ENCODE data around the gene PTAFR. TPM values are rescaled to one million over a fixed set of nuclear protein-coding genes. Genes with fewer than 3 reads are reported as not detected.

PTAFR gene
- total RNA-seq, 1 experiment from 2014 or later: 2.6 TPM

- no peak for TF ChIP-seq NFYB (CRISPR knock-in tag; conservative IDR thresholded peaks at IDR 0.05; ENCODE audit: low read depth)
- TF ChIP-seq MYBL2 (CRISPR knock-in tag; IDR thresholded peaks at IDR 0.05): no peak
- no peak for TF ChIP-seq HMGA2 (CRISPR knock-in tag; IDR thresholded peaks at IDR 0.05)
- no peak for TF ChIP-seq ATF3 (CRISPR knock-in tag; conservative IDR thresholded peaks at IDR 0.05)
- no peak for TF ChIP-seq HMGXB4 (CRISPR knock-in tag; IDR thresholded peaks at IDR 0.05)
- TF ChIP-seq MLX (CRISPR knock-in tag; IDR thresholded peaks at IDR 0.05): no peak
These were observed 65.3 kb downstream of the PTAFR start (continued) for GRCh38 chr1:28111157-28111556.

GRCh38 chr1:28110555-28110954 lies 65.9 kb downstream of the PTAFR start:
- Mint-ChIP-seq H3K27ac (no peak overlapping the region), H3K9me3 (peaks cover 4% of the 10 kb centered on the region; the same call in 1 of the 2 replicates), H3K27me3 (ENCODE audit: low read depth) (no peaks in the 10 kb centered on the region), H3K36me3 (no peaks in the 10 kb centered on the region), H3K4me3 (no peak overlapping the region), H3K4me1 (no peaks in the 10 kb centered on the region)
- ATAC-seq (no peak), DNase-seq (ENCODE audit: low spot score) (no peak)
- POLR2A ChIA-PET: interaction anchor here (0.5 kb wide), 1 partner anchor 105 kb away, joined by 3 read pairs; no protein-coding TSS in a partner anchor
- CTCF ChIA-PET: interaction anchor here (4.1 kb wide), 1 partner anchor 19 kb away, joined by 30 read pairs; no protein-coding TSS in a partner anchor
- TF ChIP-seq OVOL2 (CRISPR knock-in tag; IDR thresholded peaks at IDR 0.05; ENCODE audit: borderline replicate concordance): no peak
- no peak for TF ChIP-seq GRHL2 (CRISPR knock-in tag; IDR thresholded peaks at IDR 0.05; ENCODE audit: insufficient replicate concordance, severe bottlenecking)
- TF ChIP-seq AFF4 (CRISPR knock-in tag; IDR thresholded peaks at IDR 0.05; ENCODE audit: borderline replicate concordance): no peak
- TF ChIP-seq ZNF138 (CRISPR knock-in tag; conservative IDR thresholded peaks at IDR 0.05): no peak
- no peak for TF ChIP-seq ELF4 (CRISPR knock-in tag; IDR thresholded peaks at IDR 0.05; ENCODE audit: low read depth)
- no peak for TF ChIP-seq FOXP1 (CRISPR knock-in tag; IDR thresholded peaks at IDR 0.05; ENCODE audit: borderline replicate concordance)
- TF ChIP-seq CREB1 (CRISPR knock-in tag; IDR thresholded peaks at IDR 0.05): no peak
- TF ChIP-seq ZNF281 (CRISPR knock-in tag; IDR thresholded peaks at IDR 0.05): no peak
- TF ChIP-seq SMAD3 (CRISPR knock-in tag; IDR thresholded peaks at IDR 0.05; ENCODE audit: borderline replicate concordance): no peak
- TF ChIP-seq STAT6 (CRISPR knock-in tag; conservative IDR thresholded peaks at IDR 0.05; ENCODE audit: low read depth): no peak
- TF ChIP-seq HMGXB4 (CRISPR knock-in tag; IDR thresholded peaks at IDR 0.05): no peak
- no peak for TF ChIP-seq ATF1 (CRISPR knock-in tag; IDR thresholded peaks at IDR 0.05)
- no peak for TF ChIP-seq ZNF121 (CRISPR knock-in tag; IDR thresholded peaks at IDR 0.05)

Data from WTC11 (cell line).